H9 (cell line): ENCODE data around the gene SUN2. TPM values are rescaled to one million over a fixed set of nuclear protein-coding genes. Genes with fewer than 3 reads are reported as not detected.

Experiments used
- DNase-seq: peaks from one replicate; pipeline ENCODE4 v3.0.0-alpha.2; 2017
- H2AFZ ChIP-seq: one replicate; pipeline ENCODE4 v1.6.1; 2013; ENCODE audit warnings: mild to moderate bottlenecking, low read length, control low read depth, moderate library complexity
- H2AK5ac ChIP-seq: 2 replicates; pipeline ENCODE4 v1.6.1; 2013; ENCODE audit warnings: low read length, control low read depth, mixed read lengths; ENCODE audit not compliant: insufficient read length
- H2BK120ac ChIP-seq: one replicate; pipeline ENCODE4 v1.6.1; 2013; ENCODE audit warnings: low read depth, mild to moderate bottlenecking, low read length, control low read depth, inconsistent platforms; ENCODE audit not compliant: poor library complexity, severe bottlenecking
- H2BK12ac ChIP-seq: 2 replicates; pipeline ENCODE4 v1.6.1; 2013; ENCODE audit warnings: low read length, control low read depth, mixed read lengths, low read depth; ENCODE audit not compliant: insufficient read length
- H2BK15ac ChIP-seq: 2 replicates; pipeline ENCODE4 v1.6.1; 2013; ENCODE audit warnings: low read depth, low read length, control low read depth
- H2BK20ac ChIP-seq: one replicate; pipeline ENCODE4 v1.6.1; 2013; ENCODE audit warnings: low read depth, mild to moderate bottlenecking, low read length, control low read depth, inconsistent platforms; ENCODE audit not compliant: poor library complexity, severe bottlenecking
- H2BK5ac ChIP-seq: 2 replicates; pipeline ENCODE4 v1.6.1; 2013; ENCODE audit warnings: low read length, control low read depth, mixed read lengths; ENCODE audit not compliant: insufficient read length
- H3K14ac ChIP-seq: 2 replicates; pipeline ENCODE4 v1.6.1; 2013; ENCODE audit warnings: low read length, control low read depth; ENCODE audit not compliant: insufficient read depth
- H3K18ac ChIP-seq: 2 replicates; pipeline ENCODE4 v1.6.1; 2013; ENCODE audit warnings: low read depth, mild to moderate bottlenecking, mixed read lengths, low read length, control low read depth; ENCODE audit not compliant: insufficient read length
- H3K23ac ChIP-seq: 2 replicates; pipeline ENCODE4 v1.6.1; 2013; ENCODE audit warnings: low read length, control low read depth, mixed read lengths, low read depth; ENCODE audit not compliant: insufficient read length
- H3K23me2 ChIP-seq: 2 replicates; pipeline ENCODE4 v1.6.1; 2013; ENCODE audit warnings: low read depth, mild to moderate bottlenecking, mixed read lengths, low read length, control low read depth; ENCODE audit not compliant: insufficient read length, poor library complexity, severe bottlenecking
- H3K27ac ChIP-seq: 2 replicates; pipeline ENCODE4 v1.5.1; 2013; ENCODE audit warnings: low read length, control low read depth, mixed read lengths, low read depth; ENCODE audit not compliant: insufficient read length
- H3K27me3 ChIP-seq: 2 replicates; pipeline ENCODE4 v1.6.1; 2013; ENCODE audit warnings: low read length, control low read depth, inconsistent platforms; ENCODE audit not compliant: insufficient read depth
- H3K4ac ChIP-seq: 2 replicates; pipeline ENCODE4 v1.6.1; 2013; ENCODE audit warnings: low read depth, mild to moderate bottlenecking, control low read depth, inconsistent platforms, low read length, moderate library complexity
- H3K4me1 ChIP-seq: 2 replicates; pipeline ENCODE4 v1.6.1; 2013; ENCODE audit warnings: low read length, control low read depth, inconsistent platforms; ENCODE audit not compliant: insufficient read depth
- H3K4me2 ChIP-seq: 2 replicates; pipeline ENCODE4 v1.6.1; 2013; ENCODE audit warnings: low read length, control low read depth, mixed read lengths; ENCODE audit not compliant: insufficient read length, insufficient read depth
- H3K56ac ChIP-seq: 2 replicates; pipeline ENCODE4 v1.6.1; 2013; ENCODE audit warnings: low read depth, mild to moderate bottlenecking, mixed read lengths, low read length, control low read depth; ENCODE audit not compliant: insufficient read length
- H3K79me1 ChIP-seq: 2 replicates; pipeline ENCODE4 v1.6.1; 2013; ENCODE audit warnings: low read depth, mild to moderate bottlenecking, moderate library complexity, low read length, control low read depth, inconsistent platforms; ENCODE audit not compliant: insufficient read depth, poor library complexity, severe bottlenecking
- H3K79me2 ChIP-seq: 2 replicates; pipeline ENCODE4 v1.6.1; 2013; ENCODE audit warnings: low read length, control low read depth, inconsistent platforms; ENCODE audit not compliant: insufficient read depth
- H3K9ac ChIP-seq: 2 replicates; pipeline ENCODE4 v1.6.1; 2013; ENCODE audit warnings: low read length, control low read depth, mixed read lengths; ENCODE audit not compliant: insufficient read length; ENCODE audit errors: extremely low read depth
- H3K9me3 ChIP-seq: one replicate; pipeline ENCODE4 v1.6.1; 2013; ENCODE audit warnings: low read depth, low read length, inconsistent platforms; ENCODE audit not compliant: control insufficient read depth
- H3T11ph ChIP-seq: one replicate; pipeline ENCODE4 v1.6.1; 2013; ENCODE audit warnings: mild to moderate bottlenecking, low read length, control low read depth, inconsistent platforms
- H4K20me1 ChIP-seq: one replicate; pipeline ENCODE4 v1.6.1; 2013; ENCODE audit not compliant: control insufficient read depth, insufficient read length, insufficient read depth
- H4K5ac ChIP-seq: 2 replicates; pipeline ENCODE4 v1.6.1; 2013; ENCODE audit warnings: low read depth, mild to moderate bottlenecking, mixed read lengths, low read length, control low read depth; ENCODE audit not compliant: insufficient read length
- H4K8ac ChIP-seq: replicated peaks from 2 replicates; pipeline ENCODE4 v1.6.1; 2013; ENCODE audit warnings: low read length, control low read depth, mixed read lengths, low read depth; ENCODE audit not compliant: insufficient read length
- H4K91ac ChIP-seq: 2 replicates; pipeline ENCODE4 v1.6.1; 2013; ENCODE audit warnings: low read depth, mild to moderate bottlenecking, moderate library complexity, mixed read lengths, low read length, control low read depth; ENCODE audit not compliant: insufficient read length
- H3K27ac Mint-ChIP-seq, 3 experiments: 2 replicates in 2 of 3; 3 replicates in 1 of 3; pipeline ENCODE4 v1.8.0; 2020 to 2021; ENCODE audit warnings: mixed read lengths in 3 of 3, mild to moderate bottlenecking in 1 of 3, moderate library complexity in 1 of 3
- H3K27me3 Mint-ChIP-seq: 2 replicates; pipeline ENCODE4 v1.8.0; 2021; ENCODE audit warnings: low read depth, mild to moderate bottlenecking, moderate library complexity, mixed read lengths
- H3K36me3 Mint-ChIP-seq, 3 experiments: 2 replicates in 2 of 3; 3 replicates in 1 of 3; pipeline ENCODE4 v1.8.0; 2020 to 2021; ENCODE audit warnings: low read depth in 3 of 3, mixed read lengths in 3 of 3; ENCODE audit not compliant: insufficient read depth in 1 of 3
- H3K4me1 Mint-ChIP-seq, 2 experiments: 2 replicates each; pipeline ENCODE4 v1.8.0; 2020; ENCODE audit warnings: mixed read lengths in 2 of 2
- H3K4me3 Mint-ChIP-seq, 2 experiments: 2 replicates in 1 of 2; 3 replicates in 1 of 2; pipeline ENCODE4 v1.8.0; 2020 to 2021; ENCODE audit warnings: mild to moderate bottlenecking in 2 of 2, mixed read lengths in 2 of 2, moderate library complexity in 1 of 2
- H3K9me3 Mint-ChIP-seq, 2 experiments: 2 replicates in 1 of 2; 3 replicates in 1 of 2; pipeline ENCODE4 v1.8.0; 2020; ENCODE audit warnings: mild to moderate bottlenecking in 2 of 2, mixed read lengths in 2 of 2, moderate library complexity in 1 of 2
- CTCF ChIP-seq: fragments of 200-600 bp; sonication (generic); conservative IDR thresholded peaks from 3 replicates; pipeline ENCODE4 v1.8.0; 2021; ENCODE audit warnings: antibody characterized with exemption, mild to moderate bottlenecking
- whole genome bisulfite sequencing: extraction: QIAGEN DNeasy Blood & Tissue Kit; methylation state at CpG from one replicate; pipeline ENCODE4 v1.1.7; 2013; ENCODE audit warnings: missing lambda C conversion rate, low lambda C conversion rate, mixed read lengths; ENCODE audit not compliant: insufficient read length; ENCODE audit errors: extremely low coverage; 5-methylcytosine and 5-hydroxymethylcytosine counted together
- total RNA-seq: library from RNA; stranded (reverse); gene quantifications from 2 replicates; pipeline ENCODE4 v1.2.1, GENCODE V29; 2021

The SUN2 gene
- total RNA-seq, 1 experiment from 2014 or later = 12.0 TPM

- H2AK5ac ChIP-seq = no peak overlapping the region
- no peak overlapping the region for H3K4me2 ChIP-seq
- DNase-seq = no peak
- no CpG with 5 or more reads among the region's 12 CpGs for WGBS
- H3K18ac ChIP-seq = no peak overlapping the region
- Mint-ChIP-seq H3K27ac (peak overlapping the region in 1 of 3 experiments; percentile 85; a peak in 1 of 7 replicates), H3K27me3 (no peaks in the 10 kb centered on the region), H3K4me3 (no peak overlapping the region), H3K9me3 (no peaks in the 10 kb centered on the region), H3K36me3 (peaks cover 50 to 98% (median 92%) of the 10 kb centered on the region in 3 experiments; a peak in 6 of 7 replicates), H3K4me1 (no peaks in the 10 kb centered on the region)
- H3K79me2 ChIP-seq = no peaks in the 10 kb centered on the region
- no peak overlapping the region for H3K56ac ChIP-seq
- no peak overlapping the region for H4K91ac ChIP-seq
- H2AFZ ChIP-seq = no peak overlapping the region
- H3K14ac ChIP-seq = no peak overlapping the region
- H2BK12ac ChIP-seq = no peak overlapping the region
- H4K5ac ChIP-seq = no peak overlapping the region
- no peak overlapping the region for H3K9ac ChIP-seq
- no peak for TF ChIP-seq CTCF
- no peak overlapping the region for H4K8ac ChIP-seq
- H3K79me1 ChIP-seq = no peaks in the 10 kb centered on the region
- no peaks in the 10 kb centered on the region for H3K27me3 ChIP-seq
- no peak overlapping the region for H2BK15ac ChIP-seq
- no peaks in the 10 kb centered on the region for H3K4me1 ChIP-seq
- no peak overlapping the region for H2BK5ac ChIP-seq
- H4K20me1 ChIP-seq = no peaks in the 10 kb centered on the region
- no peak overlapping the region for H3K27ac ChIP-seq
- no peak overlapping the region for H2BK20ac ChIP-seq
- no peak overlapping the region for H3K23ac ChIP-seq
- no peak overlapping the region for H3T11ph ChIP-seq
- no peak overlapping the region for H3K4ac ChIP-seq
- H2BK120ac ChIP-seq = no peak overlapping the region
- H3K23me2 ChIP-seq = no peaks in the 10 kb centered on the region
- H3K9me3 ChIP-seq = no peaks in the 10 kb centered on the region
Observed at GRCh38 chr22:38727123-38727522, 28.7 kb downstream of the SUN2 start.
